Measurements from ENCODE around the gene CACNA2D2. TPM values are rescaled to one million over a fixed set of nuclear protein-coding genes. Genes with fewer than 3 reads are reported as not detected.
A peak's percentile ranks its signal among the peaks of the same experiment; 100 is the strongest.

CACNA2D2 gene
- total RNA-seq, 1 donor from 2014 or later = 0.53 TPM

DNA sequence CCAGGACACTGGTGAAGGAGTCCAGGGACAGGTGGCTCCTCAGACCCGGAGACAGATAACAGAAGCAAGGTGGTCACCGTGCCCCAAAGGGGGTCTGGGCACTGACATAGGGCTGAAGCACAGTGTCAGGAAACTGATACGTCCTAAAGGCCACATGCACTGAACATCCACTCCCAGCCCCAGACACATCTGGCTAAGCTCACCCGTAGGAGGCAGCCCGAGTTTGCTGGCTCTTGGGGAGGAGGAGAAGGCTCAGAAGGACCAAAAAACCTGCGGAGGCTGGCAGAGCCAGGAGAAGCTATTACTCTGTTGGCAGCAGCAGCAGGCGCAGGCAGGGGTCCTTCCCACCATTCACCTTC, 1.2 kb downstream of the CACNA2D2 start:
- POLR2A ChIA-PET = no interaction called here
- H3K4me3 Mint-ChIP-seq = peak overlapping the region; percentile 69
- no peaks in the 10 kb centered on the region for H3K9me3 Mint-ChIP-seq
- no peaks in the 10 kb centered on the region for H3K36me3 Mint-ChIP-seq (ENCODE audit: low read depth)
- TF ChIP-seq, protein P1, sequence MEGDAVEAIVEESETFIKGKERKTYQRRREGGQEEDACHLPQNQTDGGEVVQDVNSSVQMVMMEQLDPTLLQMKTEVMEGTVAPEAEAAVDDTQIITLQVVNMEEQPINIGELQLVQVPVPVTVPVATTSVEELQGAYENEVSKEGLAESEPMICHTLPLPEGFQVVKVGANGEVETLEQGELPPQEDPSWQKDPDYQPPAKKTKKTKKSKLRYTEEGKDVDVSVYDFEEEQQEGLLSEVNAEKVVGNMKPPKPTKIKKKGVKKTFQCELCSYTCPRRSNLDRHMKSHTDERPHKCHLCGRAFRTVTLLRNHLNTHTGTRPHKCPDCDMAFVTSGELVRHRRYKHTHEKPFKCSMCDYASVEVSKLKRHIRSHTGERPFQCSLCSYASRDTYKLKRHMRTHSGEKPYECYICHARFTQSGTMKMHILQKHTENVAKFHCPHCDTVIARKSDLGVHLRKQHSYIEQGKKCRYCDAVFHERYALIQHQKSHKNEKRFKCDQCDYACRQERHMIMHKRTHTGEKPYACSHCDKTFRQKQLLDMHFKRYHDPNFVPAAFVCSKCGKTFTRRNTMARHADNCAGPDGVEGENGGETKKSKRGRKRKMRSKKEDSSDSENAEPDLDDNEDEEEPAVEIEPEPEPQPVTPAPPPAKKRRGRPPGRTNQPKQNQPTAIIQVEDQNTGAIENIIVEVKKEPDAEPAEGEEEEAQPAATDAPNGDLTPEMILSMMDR (IDR thresholded peaks at IDR 0.05) = no peak
- peaks cover 10% of the 10 kb centered on the region for H3K4me1 Mint-ChIP-seq
- intact Hi-C loops (cut with micrococcal nuclease) = loop anchor here (5.0 kb wide), 1 partner anchor 110 kb away; the partner anchor contains the start of gene CISH
- ATAC-seq (ENCODE audit: low read depth) (no peak), DNase-seq (no peak)
- peaks cover 35% of the 10 kb centered on the region for H3K27me3 Mint-ChIP-seq
- no peak overlapping the region for H3K27ac Mint-ChIP-seq
- CTCF ChIA-PET = no interaction called here

DNA sequence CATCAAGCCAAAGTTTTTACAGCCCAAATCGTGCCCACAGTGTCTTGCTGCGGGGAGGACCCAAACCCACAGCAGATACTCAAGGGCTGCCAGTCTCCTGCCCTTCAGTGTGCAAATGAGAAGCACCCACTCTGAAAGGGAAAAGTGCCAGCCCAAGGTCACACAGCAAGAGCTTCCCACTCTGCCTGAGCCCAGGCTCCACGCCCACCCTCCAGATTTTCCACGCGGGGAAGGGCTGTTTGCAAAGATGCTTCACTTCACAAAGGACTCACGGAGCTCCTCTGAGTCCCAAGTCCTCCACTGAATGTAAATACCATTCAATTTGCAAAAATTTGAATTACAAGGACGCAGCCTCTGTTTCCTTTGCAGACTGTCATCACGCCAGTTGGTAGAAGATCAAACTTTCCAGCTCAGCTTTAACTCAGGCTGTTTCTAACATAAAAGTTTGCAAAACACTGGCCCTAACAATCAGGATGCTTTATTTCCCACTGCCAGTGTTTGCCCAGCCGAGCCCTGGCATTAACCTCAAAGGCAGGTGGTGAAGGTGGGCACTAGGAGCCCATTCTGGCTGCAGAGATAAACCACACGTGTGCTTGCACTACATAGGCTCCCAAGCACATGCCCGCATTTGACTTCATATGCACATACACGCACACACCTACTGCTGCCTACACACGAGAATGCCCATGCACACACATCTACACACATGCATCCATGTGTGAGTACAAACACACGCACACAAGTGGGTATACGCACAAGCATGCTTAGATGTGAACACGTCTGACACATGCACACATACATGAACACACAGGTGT, 7.6 kb downstream of the CACNA2D2 start:
- ChIA-PET CTCF (no interaction called here), POLR2A (no interaction called here)
- ATAC-seq (ENCODE audit: low read depth) = no peak

DNA sequence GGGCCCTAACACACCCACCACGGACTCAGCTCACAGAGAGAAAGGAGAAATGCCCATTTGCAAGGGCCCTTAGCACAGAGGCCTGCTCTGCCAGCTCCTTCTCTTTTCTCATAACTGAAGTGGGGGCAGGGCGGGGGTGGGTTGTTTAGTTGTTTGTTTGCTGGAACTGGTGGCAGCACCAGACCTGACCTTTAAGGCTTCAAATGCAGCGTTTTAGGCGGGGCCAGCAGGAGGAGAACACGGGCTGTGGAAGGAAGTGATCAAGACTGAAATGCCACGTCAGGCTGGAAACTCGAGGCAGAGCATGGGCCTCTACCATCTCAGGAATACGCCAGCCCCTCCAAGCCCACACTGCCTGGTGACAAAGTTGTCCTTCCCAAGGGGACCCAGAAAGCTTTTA, 9.3 kb downstream of the CACNA2D2 start:
- DNase-seq = no peak
- H3K9me3 Mint-ChIP-seq = peaks cover 2% of the 10 kb centered on the region
- no peak overlapping the region for H3K4me3 Mint-ChIP-seq
- H3K27me3 Mint-ChIP-seq = peaks cover 17% of the 10 kb centered on the region
- H3K36me3 Mint-ChIP-seq (ENCODE audit: low read depth) = no peaks in the 10 kb centered on the region
- H3K27ac Mint-ChIP-seq = no peak overlapping the region
- TF ChIP-seq, protein P1 (IDR thresholded peaks at IDR 0.05) = no peak
- CTCF ChIA-PET = no interaction called here
- H3K4me1 Mint-ChIP-seq = no peaks in the 10 kb centered on the region
- ATAC-seq (ENCODE audit: low read depth) = no peak
- intact Hi-C loops (cut with micrococcal nuclease) = no loop called here
- POLR2A ChIA-PET = interaction anchor here (0.6 kb wide), 1 partner anchor 73 kb away, joined by 3 read pairs; no protein-coding TSS in a partner anchor

More for the DNA sequence above, 7.6 kb downstream of the CACNA2D2 start:
- intact Hi-C loops (cut with micrococcal nuclease) = no loop called here
- Mint-ChIP-seq H3K36me3 (ENCODE audit: low read depth) (no peaks in the 10 kb centered on the region), H3K27me3 (peaks cover 29% of the 10 kb centered on the region), H3K4me3 (no peak overlapping the region), H3K27ac (no peak overlapping the region), H3K4me1 (no peaks in the 10 kb centered on the region), H3K9me3 (peaks cover 2% of the 10 kb centered on the region)
- DNase-seq = no peak
- TF ChIP-seq, protein P1 (IDR thresholded peaks at IDR 0.05) = no peak

DNA sequence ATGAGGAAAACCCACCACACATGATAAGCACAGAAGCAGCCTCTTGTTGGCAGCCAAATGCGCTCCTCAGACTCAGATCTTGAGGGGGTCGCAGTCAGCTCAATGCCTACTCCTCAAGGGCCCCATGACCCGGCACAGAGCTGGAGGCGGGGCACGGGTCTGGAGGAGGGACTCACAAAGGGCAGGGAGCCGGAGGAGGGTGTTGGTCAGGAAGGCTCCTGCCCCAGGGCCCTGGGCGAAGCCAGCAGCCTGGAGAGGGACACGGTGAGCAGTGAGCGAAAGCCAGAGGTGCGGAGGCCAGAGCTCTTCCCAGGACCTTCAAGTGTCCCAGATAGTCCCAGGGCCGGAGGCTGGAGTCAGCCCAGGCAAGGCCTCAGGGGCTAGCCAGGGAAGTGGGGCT, 9.8 kb downstream of the CACNA2D2 start:
- H3K27ac Mint-ChIP-seq = no peak overlapping the region
- H3K9me3 Mint-ChIP-seq = peaks cover 2% of the 10 kb centered on the region
- DNase-seq = no peak
- TF ChIP-seq, protein P1 (IDR thresholded peaks at IDR 0.05) = no peak
- H3K36me3 Mint-ChIP-seq (ENCODE audit: low read depth) = no peaks in the 10 kb centered on the region
- peaks cover 13% of the 10 kb centered on the region for H3K27me3 Mint-ChIP-seq
- ATAC-seq (ENCODE audit: low read depth) = no peak
- ChIA-PET POLR2A (interaction anchor here (0.6 kb wide), 1 partner anchor 73 kb away, joined by 3 read pairs; no protein-coding TSS in a partner anchor), CTCF (no interaction called here)
- no peak overlapping the region for H3K4me3 Mint-ChIP-seq
- intact Hi-C loops (cut with micrococcal nuclease) = no loop called here
- H3K4me1 Mint-ChIP-seq = no peaks in the 10 kb centered on the region

DNA sequence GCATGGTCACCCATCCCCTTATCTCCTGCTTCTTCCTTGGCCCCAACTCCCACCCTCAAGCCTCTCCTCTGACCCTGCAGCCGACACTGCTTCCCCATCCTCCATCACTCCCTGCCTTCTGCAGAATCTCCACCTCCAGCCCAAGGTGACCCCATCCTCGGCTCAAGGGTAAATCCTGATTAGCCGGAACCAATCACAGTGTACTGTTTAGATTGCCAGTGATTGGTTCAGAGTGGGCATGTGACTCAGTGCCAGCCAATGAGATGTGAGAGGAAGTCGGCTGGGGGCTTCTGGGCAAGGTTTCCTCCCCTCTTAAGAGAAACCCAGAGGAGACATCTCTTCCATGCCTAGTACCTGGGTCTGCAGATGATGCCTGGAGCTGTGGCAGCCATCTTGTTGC, 10.3 kb downstream of the CACNA2D2 start:
- CTCF ChIA-PET = no interaction called here
- no peak for DNase-seq
- POLR2A ChIA-PET = no interaction called here
- Mint-ChIP-seq H3K9me3 (peaks cover 2% of the 10 kb centered on the region), H3K4me1 (no peaks in the 10 kb centered on the region), H3K27me3 (peaks cover 12% of the 10 kb centered on the region), H3K36me3 (ENCODE audit: low read depth) (no peaks in the 10 kb centered on the region), H3K27ac (no peak overlapping the region), H3K4me3 (no peak overlapping the region)
- intact Hi-C loops (cut with micrococcal nuclease) = no loop called here
- no peak for ATAC-seq (ENCODE audit: low read depth)
- TF ChIP-seq, protein P1 (IDR thresholded peaks at IDR 0.05) = no peak

Data from activated B cell treated with CpG ODN at 0.5 μM for 24 hours (primary cell).